ENCODE measurements around the gene ZNF490. TPM values are rescaled to one million over a fixed set of nuclear protein-coding genes. Genes with fewer than 3 reads are reported as not detected.

ZNF490 gene
- total and polyA plus RNA-seq, 2 experiments from 2014 or later, result 2.3 to 7.8 TPM

DNA sequence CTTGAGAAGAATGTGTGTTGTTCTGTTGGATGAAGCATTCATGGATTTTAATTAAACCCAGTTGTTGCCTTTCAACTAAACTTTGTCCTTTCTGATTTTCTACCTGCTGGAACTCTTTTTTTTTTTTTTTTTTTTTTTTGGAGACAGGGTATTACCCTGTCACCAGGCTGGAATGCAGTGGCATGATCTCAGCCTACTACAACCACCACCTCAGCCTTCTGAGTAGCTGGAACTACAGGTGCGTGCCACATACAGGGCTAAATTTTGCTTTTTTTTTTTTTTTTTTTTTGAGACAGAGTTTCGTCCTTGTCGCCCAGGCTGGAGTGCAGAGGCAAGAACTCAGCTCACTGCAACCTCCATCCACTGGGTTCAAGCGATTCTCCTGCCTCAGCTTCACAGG, 7.0 kb upstream of the ZNF490 start:
- Histone ChIP-seq H3K9me2 (replicated peaks; ENCODE audit: insufficient read depth) (no peaks in the 10 kb centered on the region), H3K9me3 (ENCODE audit: low read depth) (no peaks in the 10 kb centered on the region), H3K4me1 (ENCODE audit: insufficient read depth) (no peaks in the 10 kb centered on the region), H3K79me2 (peaks cover 91% of the 10 kb centered on the region), H3K36me3 (replicated peaks; ENCODE audit: insufficient read depth, low read depth) (no peaks in the 10 kb centered on the region), H3K27ac (no peak overlapping the region), H3K4me2 (no peak overlapping the region), H4K20me1 (ENCODE audit: insufficient read depth, poor library complexity, severe bottlenecking) (peaks cover 40% of the 10 kb centered on the region), H3K27me3 (no peaks in the 10 kb centered on the region), H2AFZ (no peak overlapping the region), H3K4me3 (no peak overlapping the region)
- TF ChIP-seq EZH2 (IDR thresholded peaks at IDR 0.05; ENCODE audit: borderline replicate concordance) (no peak), EZH2phosphoT487 (IDR thresholded peaks at IDR 0.05; ENCODE audit: low read depth, severe bottlenecking, unreplicated experiment) (no peak)
- TF ChIP-seq, protein P1, sequence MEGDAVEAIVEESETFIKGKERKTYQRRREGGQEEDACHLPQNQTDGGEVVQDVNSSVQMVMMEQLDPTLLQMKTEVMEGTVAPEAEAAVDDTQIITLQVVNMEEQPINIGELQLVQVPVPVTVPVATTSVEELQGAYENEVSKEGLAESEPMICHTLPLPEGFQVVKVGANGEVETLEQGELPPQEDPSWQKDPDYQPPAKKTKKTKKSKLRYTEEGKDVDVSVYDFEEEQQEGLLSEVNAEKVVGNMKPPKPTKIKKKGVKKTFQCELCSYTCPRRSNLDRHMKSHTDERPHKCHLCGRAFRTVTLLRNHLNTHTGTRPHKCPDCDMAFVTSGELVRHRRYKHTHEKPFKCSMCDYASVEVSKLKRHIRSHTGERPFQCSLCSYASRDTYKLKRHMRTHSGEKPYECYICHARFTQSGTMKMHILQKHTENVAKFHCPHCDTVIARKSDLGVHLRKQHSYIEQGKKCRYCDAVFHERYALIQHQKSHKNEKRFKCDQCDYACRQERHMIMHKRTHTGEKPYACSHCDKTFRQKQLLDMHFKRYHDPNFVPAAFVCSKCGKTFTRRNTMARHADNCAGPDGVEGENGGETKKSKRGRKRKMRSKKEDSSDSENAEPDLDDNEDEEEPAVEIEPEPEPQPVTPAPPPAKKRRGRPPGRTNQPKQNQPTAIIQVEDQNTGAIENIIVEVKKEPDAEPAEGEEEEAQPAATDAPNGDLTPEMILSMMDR (IDR thresholded peaks at IDR 0.05; ENCODE audit: poor library complexity), result no peak
- 91% methylated on average over 4 of the region's 4 CpGs for WGBS (ENCODE audit: low lambda C conversion rate, missing lambda C conversion rate)
- DNase-seq (ENCODE audit: low spot score), result no peak

DNA sequence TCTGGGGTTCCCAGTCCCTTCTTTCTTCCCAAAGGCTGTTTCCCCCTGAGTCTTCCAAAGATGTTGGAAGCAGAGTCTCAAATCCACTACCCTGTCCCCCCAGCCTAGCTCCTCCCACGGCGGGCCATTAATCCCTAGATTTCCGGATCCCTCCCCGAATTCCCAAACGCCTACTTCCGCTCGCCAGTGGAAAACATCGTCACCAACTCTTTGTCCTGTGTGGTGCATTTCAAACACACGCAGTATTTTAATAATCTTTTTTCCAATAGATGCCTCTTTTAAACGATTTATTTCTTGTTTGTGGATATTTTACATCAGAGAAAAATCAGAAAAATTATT, 717 bp upstream of the ZNF490 start:
- TF ChIP-seq EZH2 (IDR thresholded peaks at IDR 0.05; ENCODE audit: borderline replicate concordance) (no peak), EZH2phosphoT487 (IDR thresholded peaks at IDR 0.05; ENCODE audit: low read depth, severe bottlenecking, unreplicated experiment) (no peak)
- TF ChIP-seq, protein P1 (IDR thresholded peaks at IDR 0.05; ENCODE audit: poor library complexity), result no peak
- Histone ChIP-seq H3K36me3 (replicated peaks; ENCODE audit: insufficient read depth, low read depth) (no peaks in the 10 kb centered on the region), H3K27ac (peak overlapping the region; percentile 97), H3K9me3 (ENCODE audit: low read depth) (no peaks in the 10 kb centered on the region), H3K27me3 (no peaks in the 10 kb centered on the region), H2AFZ (peak overlapping the region; percentile 60), H3K79me2 (peaks cover 71% of the 10 kb centered on the region), H3K4me3 (peak overlapping the region; percentile 58), H3K4me1 (ENCODE audit: insufficient read depth) (peaks cover 8% of the 10 kb centered on the region), H3K4me2 (peak overlapping the region; percentile 80), H4K20me1 (ENCODE audit: insufficient read depth, poor library complexity, severe bottlenecking) (peaks cover 21% of the 10 kb centered on the region), H3K9me2 (replicated peaks; ENCODE audit: insufficient read depth) (no peaks in the 10 kb centered on the region)
- under 1% methylated on average over 10 of the region's 10 CpGs for WGBS (ENCODE audit: low lambda C conversion rate, missing lambda C conversion rate)
- peak; percentile 89 for DNase-seq (ENCODE audit: low spot score)

DNA sequence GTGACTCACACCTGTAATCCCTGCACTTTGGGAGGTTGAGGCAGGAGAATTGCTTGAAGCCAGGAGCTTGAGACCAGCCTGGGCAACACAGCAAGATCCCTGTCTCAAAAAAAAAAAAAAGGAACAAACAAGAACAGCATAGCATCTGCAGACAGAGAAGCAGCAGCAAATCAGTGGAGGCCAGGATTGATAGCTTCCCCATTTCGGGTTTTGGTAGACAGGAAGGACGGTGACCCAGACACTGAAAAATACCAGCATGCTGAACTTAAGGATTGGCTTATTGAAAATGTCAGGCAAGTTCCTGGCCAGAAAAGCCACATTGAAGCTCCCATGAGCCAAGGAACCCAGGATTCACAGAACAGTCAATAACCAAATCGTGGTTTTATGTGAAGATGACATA, 3.0 kb downstream of the ZNF490 start:
- Histone ChIP-seq H3K4me1 (ENCODE audit: insufficient read depth) (peaks cover 8% of the 10 kb centered on the region), H3K79me2 (peaks cover 34% of the 10 kb centered on the region), H3K4me3 (no peak overlapping the region), H3K9me3 (ENCODE audit: low read depth) (no peaks in the 10 kb centered on the region), H2AFZ (no peak overlapping the region), H3K27me3 (no peaks in the 10 kb centered on the region), H3K4me2 (no peak overlapping the region), H3K27ac (no peak overlapping the region), H4K20me1 (ENCODE audit: insufficient read depth, poor library complexity, severe bottlenecking) (peaks cover 7% of the 10 kb centered on the region), H3K9me2 (replicated peaks; ENCODE audit: insufficient read depth) (no peaks in the 10 kb centered on the region), H3K36me3 (replicated peaks; ENCODE audit: insufficient read depth, low read depth) (no peaks in the 10 kb centered on the region)
- TF ChIP-seq EZH2phosphoT487 (IDR thresholded peaks at IDR 0.05; ENCODE audit: low read depth, severe bottlenecking, unreplicated experiment) (no peak), EZH2 (IDR thresholded peaks at IDR 0.05; ENCODE audit: borderline replicate concordance) (no peak)
- TF ChIP-seq, protein P1 (IDR thresholded peaks at IDR 0.05; ENCODE audit: poor library complexity), result no peak
- DNase-seq (ENCODE audit: low spot score), result no peak
- 96% methylated on average over 3 of the region's 3 CpGs for WGBS (ENCODE audit: low lambda C conversion rate, missing lambda C conversion rate)

DNA sequence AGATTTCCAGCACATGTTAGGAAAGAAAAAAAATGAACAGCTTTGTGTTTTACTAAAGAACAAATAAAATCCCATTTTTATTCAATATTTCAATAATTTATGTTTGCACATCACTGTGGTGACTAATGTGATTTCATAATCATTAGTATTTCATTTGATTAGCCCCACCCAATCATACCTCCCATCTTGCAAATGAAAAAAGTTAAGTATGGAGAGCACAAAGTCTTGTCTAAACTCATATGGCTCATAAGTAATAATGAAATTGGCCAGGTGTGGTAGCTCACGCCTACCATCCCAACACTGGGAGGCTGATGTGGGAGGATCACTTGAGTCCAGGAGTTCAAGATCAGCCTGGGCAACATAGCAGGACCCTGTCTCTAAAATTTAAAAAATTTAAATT, 3.8 kb downstream of the ZNF490 start:
- H3K4me2 ChIP-seq, result no peak overlapping the region
- H3K9me2 ChIP-seq (replicated peaks; ENCODE audit: insufficient read depth), result no peaks in the 10 kb centered on the region
- peaks cover 26% of the 10 kb centered on the region for H3K79me2 ChIP-seq
- 94% methylated on average over 1 of the region's 1 CpG for WGBS (ENCODE audit: low lambda C conversion rate, missing lambda C conversion rate)
- no peaks in the 10 kb centered on the region for H3K9me3 ChIP-seq (ENCODE audit: low read depth)
- H3K27me3 ChIP-seq, result no peaks in the 10 kb centered on the region
- H3K4me3 ChIP-seq, result no peak overlapping the region
- H4K20me1 ChIP-seq (ENCODE audit: insufficient read depth, poor library complexity, severe bottlenecking), result peaks cover 1% of the 10 kb centered on the region
- TF ChIP-seq, protein P1 (IDR thresholded peaks at IDR 0.05; ENCODE audit: poor library complexity), result no peak
- TF ChIP-seq EZH2 (IDR thresholded peaks at IDR 0.05; ENCODE audit: borderline replicate concordance), result no peak
- no peak for TF ChIP-seq EZH2phosphoT487 (IDR thresholded peaks at IDR 0.05; ENCODE audit: low read depth, severe bottlenecking, unreplicated experiment)
- H3K27ac ChIP-seq, result no peak overlapping the region
- H3K36me3 ChIP-seq (replicated peaks; ENCODE audit: insufficient read depth, low read depth), result no peaks in the 10 kb centered on the region
- peaks cover under 1% of the 10 kb centered on the region for H3K4me1 ChIP-seq (ENCODE audit: insufficient read depth)
- no peak overlapping the region for H2AFZ ChIP-seq
- no peak for DNase-seq (ENCODE audit: low spot score)

Data from hepatocyte (in vitro differentiated cells).